ENCODE data around the gene WNT4. TPM values are rescaled to one million over a fixed set of nuclear protein-coding genes. Genes with fewer than 3 reads are reported as not detected.
A peak's percentile ranks its signal among the peaks of the same experiment; 100 is the strongest.

Gene WNT4
- total RNA-seq, 1 donor = under 0.01 TPM

DNA sequence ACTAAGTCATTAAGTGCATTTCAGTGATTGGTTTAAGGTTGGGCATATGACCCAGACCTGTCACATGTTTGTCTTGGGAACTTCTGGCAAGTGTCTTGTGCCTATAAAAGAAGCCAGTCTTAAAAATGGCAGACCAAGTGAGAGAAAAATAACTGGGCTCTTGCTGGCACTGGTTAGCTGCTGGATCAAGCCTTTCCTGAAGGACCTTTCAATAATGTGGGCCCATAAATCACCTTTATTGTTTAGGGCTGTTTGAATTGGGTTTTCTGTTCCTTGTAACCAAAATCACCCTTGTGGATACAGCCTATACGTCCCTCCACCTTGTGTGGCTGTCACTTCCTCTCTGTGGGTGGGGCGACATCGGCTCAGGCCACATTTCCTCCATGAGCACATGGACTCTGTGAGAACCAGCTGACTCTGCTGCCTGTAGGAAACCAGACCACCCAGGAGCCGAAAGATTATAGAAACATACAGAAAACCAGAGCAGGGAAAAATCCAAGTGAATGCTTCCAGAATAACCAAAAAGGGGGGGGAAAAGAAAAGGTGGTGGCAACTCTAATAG, 25.6 kb upstream of the WNT4 start:
- Histone ChIP-seq H3K27me3 (ENCODE audit: insufficient read depth, low read length) (peaks cover 6% of the 10 kb centered on the region), H4K20me1 (ENCODE audit: insufficient read depth, low read length) (no peaks in the 10 kb centered on the region), H3K79me2 (ENCODE audit: insufficient read depth, low read length) (no peaks in the 10 kb centered on the region)

DNA sequence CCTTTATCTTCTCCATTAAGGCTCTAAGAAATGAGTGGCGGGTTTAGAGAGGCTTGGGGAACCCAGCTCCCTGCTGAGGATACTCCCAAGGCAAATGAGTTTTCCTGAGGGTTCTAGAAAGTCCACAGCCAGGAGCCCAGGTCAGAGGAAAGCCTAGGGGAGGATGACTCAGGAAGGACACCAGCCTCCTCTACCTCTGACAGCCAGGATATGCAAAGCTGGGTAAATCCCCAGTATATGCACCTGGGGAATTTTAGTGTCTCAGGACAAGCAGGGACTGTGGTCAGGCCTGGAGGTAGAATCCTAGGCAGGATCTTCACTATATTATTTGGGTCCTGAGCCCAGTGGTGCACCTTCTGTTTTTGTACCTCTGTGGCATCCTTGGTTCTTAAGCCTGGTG, 23.5 kb upstream of the WNT4 start:
- H3K27me3 ChIP-seq (ENCODE audit: insufficient read depth, low read length) = peaks cover 2% of the 10 kb centered on the region
- no peaks in the 10 kb centered on the region for H4K20me1 ChIP-seq (ENCODE audit: insufficient read depth, low read length)
- H3K79me2 ChIP-seq (ENCODE audit: insufficient read depth, low read length) = no peaks in the 10 kb centered on the region
- H3K27ac ChIP-seq (ENCODE audit: low read depth, low read length) = no peak overlapping the region
- no peaks in the 10 kb centered on the region for H3K4me1 ChIP-seq (ENCODE audit: insufficient read depth, low read length)
- TF ChIP-seq CTCF (IDR thresholded peaks at IDR 0.05; ENCODE audit: extremely low read depth, low read depth, low read length) = no peak
- no peak overlapping the region for H3K4me2 ChIP-seq (ENCODE audit: insufficient read depth, low read length)
- DNase-seq (ENCODE audit: insufficient read length, low spot score, missing footprints) = peak; percentile 67
- no peaks in the 10 kb centered on the region for H3K36me3 ChIP-seq (ENCODE audit: insufficient read depth, low read length)
- H3K4me3 ChIP-seq (ENCODE audit: insufficient read depth, low read length) = no peak overlapping the region
- H3K9me3 ChIP-seq (ENCODE audit: low read depth, low read length) = no peaks in the 10 kb centered on the region
- H2AFZ ChIP-seq (ENCODE audit: low read length) = no peak overlapping the region

More for the DNA sequence above, 25.6 kb upstream of the WNT4 start:
- Histone ChIP-seq H3K9me3 (ENCODE audit: low read depth, low read length) (no peaks in the 10 kb centered on the region), H3K4me1 (ENCODE audit: insufficient read depth, low read length) (no peaks in the 10 kb centered on the region), H3K27ac (ENCODE audit: low read depth, low read length) (no peak overlapping the region), H3K4me3 (ENCODE audit: insufficient read depth, low read length) (no peak overlapping the region), H3K36me3 (ENCODE audit: insufficient read depth, low read length) (no peaks in the 10 kb centered on the region), H2AFZ (ENCODE audit: low read length) (no peak overlapping the region), H3K4me2 (ENCODE audit: insufficient read depth, low read length) (no peak overlapping the region)
- TF ChIP-seq CTCF (IDR thresholded peaks at IDR 0.05; ENCODE audit: extremely low read depth, low read depth, low read length) = no peak
- DNase-seq (ENCODE audit: insufficient read length, low spot score, missing footprints) = no peak

GRCh38 chr1:22164841-22165808, 22.2 kb upstream of the WNT4 start:
- H3K4me3 ChIP-seq (ENCODE audit: insufficient read depth, low read length) = no peak overlapping the region
- DNase-seq (ENCODE audit: insufficient read length, low spot score, missing footprints) = peak; percentile 15
- H3K27ac ChIP-seq (ENCODE audit: low read depth, low read length) = no peak overlapping the region
- no peaks in the 10 kb centered on the region for H4K20me1 ChIP-seq (ENCODE audit: insufficient read depth, low read length)
- H3K27me3 ChIP-seq (ENCODE audit: insufficient read depth, low read length) = peaks cover 2% of the 10 kb centered on the region
- no peaks in the 10 kb centered on the region for H3K36me3 ChIP-seq (ENCODE audit: insufficient read depth, low read length)
- TF ChIP-seq CTCF (IDR thresholded peaks at IDR 0.05; ENCODE audit: extremely low read depth, low read depth, low read length) = no peak
- H2AFZ ChIP-seq (ENCODE audit: low read length) = no peak overlapping the region
- H3K4me2 ChIP-seq (ENCODE audit: insufficient read depth, low read length) = no peak overlapping the region
- no peaks in the 10 kb centered on the region for H3K9me3 ChIP-seq (ENCODE audit: low read depth, low read length)
- H3K4me1 ChIP-seq (ENCODE audit: insufficient read depth, low read length) = no peaks in the 10 kb centered on the region
- no peaks in the 10 kb centered on the region for H3K79me2 ChIP-seq (ENCODE audit: insufficient read depth, low read length)

DNA sequence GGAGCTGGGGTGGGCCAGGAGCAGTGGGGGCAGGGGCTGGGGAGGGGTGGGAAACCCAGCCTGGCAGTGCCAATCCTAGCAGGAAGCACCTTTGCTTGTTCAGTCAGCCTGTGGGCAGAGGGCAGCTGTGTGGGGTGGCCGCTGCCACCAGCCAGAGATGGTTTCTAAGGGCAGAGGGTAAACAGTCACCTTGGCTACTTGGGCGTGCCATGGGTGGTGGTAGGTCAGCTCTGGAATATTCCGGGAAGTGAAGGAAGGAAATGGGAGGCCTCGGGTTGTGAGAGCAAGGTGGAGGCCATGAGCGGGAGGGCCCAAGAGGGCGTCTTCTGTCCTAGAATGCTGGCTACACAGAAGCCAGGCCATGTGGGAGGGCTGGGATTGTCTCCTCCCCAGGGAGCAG, 20.7 kb upstream of the WNT4 start:
- no peaks in the 10 kb centered on the region for H3K79me2 ChIP-seq (ENCODE audit: insufficient read depth, low read length)
- DNase-seq (ENCODE audit: insufficient read length, low spot score, missing footprints) = peak; percentile 39
- H3K27me3 ChIP-seq (ENCODE audit: insufficient read depth, low read length) = peaks cover 2% of the 10 kb centered on the region
- no peaks in the 10 kb centered on the region for H3K36me3 ChIP-seq (ENCODE audit: insufficient read depth, low read length)
- no peak for TF ChIP-seq CTCF (IDR thresholded peaks at IDR 0.05; ENCODE audit: extremely low read depth, low read depth, low read length)
- H2AFZ ChIP-seq (ENCODE audit: low read length) = no peak overlapping the region
- H3K9me3 ChIP-seq (ENCODE audit: low read depth, low read length) = no peaks in the 10 kb centered on the region
- no peaks in the 10 kb centered on the region for H4K20me1 ChIP-seq (ENCODE audit: insufficient read depth, low read length)
- H3K4me2 ChIP-seq (ENCODE audit: insufficient read depth, low read length) = no peak overlapping the region
- H3K4me3 ChIP-seq (ENCODE audit: insufficient read depth, low read length) = no peak overlapping the region
- H3K4me1 ChIP-seq (ENCODE audit: insufficient read depth, low read length) = no peaks in the 10 kb centered on the region
- H3K27ac ChIP-seq (ENCODE audit: low read depth, low read length) = no peak overlapping the region

Data from osteoblast (primary cell).